GM12892 (cell line): ENCODE measurements around the gene SLC7A11.

ENCODE experiments used
- DNase-seq: peaks from one replicate; pipeline ENCODE4 v3.0.0; 2011; ENCODE audit not compliant: insufficient read length
- FAIRE-seq: peaks from 2 replicates; lab custom pipeline; 2011; peaks lifted over from hg19 to GRCh38; lab: Jason Lieb, UNC
- POLR2A ChIP-seq: IDR thresholded peaks from 2 replicates; pipeline ENCODE4 v1.6.1; 2011; ENCODE audit warnings: low read depth, low read length, control low read depth
- POLR2AphosphoS5 ChIP-seq: IDR thresholded peaks from 2 replicates; pipeline ENCODE4 v1.6.1; 2011; ENCODE audit warnings: low read depth, low read length, control low read depth
- TAF1 ChIP-seq: IDR thresholded peaks from 2 replicates; pipeline ENCODE4 v1.6.1; 2011; ENCODE audit warnings: low read depth, mild to moderate bottlenecking, control low read depth, low read length, borderline replicate concordance

The SLC7A11 gene

DNA sequence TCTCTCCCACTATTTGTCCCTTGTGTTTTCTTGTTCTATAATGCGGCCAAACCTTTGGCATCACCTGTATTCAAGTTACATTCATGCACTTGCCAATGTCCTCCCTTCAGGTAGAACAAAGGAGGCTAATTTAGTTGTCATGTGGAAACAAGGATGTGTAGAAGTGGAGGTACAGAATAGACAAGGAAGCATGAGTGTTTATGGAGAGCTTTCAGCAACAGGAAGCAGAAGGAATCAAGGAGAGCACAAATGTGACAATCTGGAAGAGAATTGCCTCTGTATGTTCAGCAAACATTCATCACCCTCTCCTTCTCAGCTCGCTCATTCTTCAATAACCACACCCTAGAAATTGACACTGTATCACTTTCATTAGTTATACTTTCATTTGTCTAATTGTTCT lies 103.4 kb downstream of the SLC7A11 start:
- no peak for FAIRE-seq

DNA sequence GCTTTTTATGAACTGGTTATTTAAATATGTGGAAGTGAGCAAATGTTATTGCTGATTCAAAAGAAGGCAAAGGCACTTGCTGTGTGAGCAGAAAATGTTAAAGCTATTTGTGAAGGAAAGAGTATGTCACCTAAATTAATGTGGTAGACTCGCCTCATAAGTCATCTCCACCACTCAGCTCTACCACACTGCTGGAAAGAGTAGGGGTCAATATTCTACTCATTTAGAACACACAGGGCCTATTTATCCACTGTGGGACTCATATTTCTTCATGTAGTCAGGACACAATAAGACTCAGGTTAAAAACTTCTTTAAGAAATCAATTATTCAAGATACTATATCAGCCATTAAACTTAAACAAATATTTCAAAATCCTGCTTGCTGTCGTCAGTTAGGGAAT lies 106.5 kb downstream of the SLC7A11 start:
- FAIRE-seq (no peak), DNase-seq (no peak)
- TF ChIP-seq POLR2AphosphoS5 (no peak), POLR2A (no peak), TAF1 (no peak)

More for the DNA sequence above, 103.4 kb downstream of the SLC7A11 start:
- TF ChIP-seq POLR2A, result no peak
- TF ChIP-seq POLR2AphosphoS5, result no peak
- no peak for TF ChIP-seq TAF1
- DNase-seq, result no peak

DNA sequence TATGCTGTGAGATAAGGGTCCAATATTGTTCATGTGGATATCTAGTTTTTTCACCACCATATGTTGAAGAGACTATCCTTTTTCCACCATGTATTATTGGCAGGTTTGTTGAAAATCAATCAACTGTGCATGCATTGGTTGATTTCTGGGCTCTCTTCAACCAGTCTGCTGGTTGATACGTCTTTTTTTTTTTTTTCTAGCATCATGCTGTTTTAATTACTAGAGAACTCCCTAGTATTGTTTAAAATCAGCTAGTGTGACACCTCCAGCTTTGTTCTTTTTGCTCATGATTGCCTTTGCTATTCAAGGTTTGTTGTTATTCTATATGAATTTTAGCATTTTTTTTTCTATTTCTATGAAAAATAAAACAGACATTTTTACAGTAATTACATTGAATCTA lies 123.9 kb downstream of the SLC7A11 start:
- no peak for DNase-seq
- no peak for FAIRE-seq
- TF ChIP-seq TAF1 (no peak), POLR2AphosphoS5 (no peak), POLR2A (no peak)

DNA sequence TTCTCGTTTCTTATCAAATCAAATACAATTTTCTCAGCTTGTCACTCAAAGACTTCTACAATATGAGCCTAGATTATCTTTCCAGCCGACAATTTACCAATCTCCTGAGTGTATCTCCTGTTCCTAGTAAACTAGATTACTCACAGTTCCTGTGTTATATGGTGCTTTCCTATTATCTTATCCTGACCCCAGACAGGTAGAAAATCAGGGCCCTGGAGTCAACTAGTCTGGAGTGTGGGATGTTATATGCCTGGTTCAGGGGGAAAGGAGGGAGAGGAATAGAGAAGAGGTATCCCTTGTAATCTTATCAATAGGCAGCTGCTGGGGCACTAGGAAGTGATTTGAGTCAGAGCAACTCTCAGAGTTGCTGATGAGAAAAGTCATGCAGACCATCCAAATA lies 127.1 kb downstream of the SLC7A11 start:
- TF ChIP-seq POLR2AphosphoS5 (no peak), POLR2A (no peak), TAF1 (no peak)
- DNase-seq (no peak), FAIRE-seq (no peak)

DNA sequence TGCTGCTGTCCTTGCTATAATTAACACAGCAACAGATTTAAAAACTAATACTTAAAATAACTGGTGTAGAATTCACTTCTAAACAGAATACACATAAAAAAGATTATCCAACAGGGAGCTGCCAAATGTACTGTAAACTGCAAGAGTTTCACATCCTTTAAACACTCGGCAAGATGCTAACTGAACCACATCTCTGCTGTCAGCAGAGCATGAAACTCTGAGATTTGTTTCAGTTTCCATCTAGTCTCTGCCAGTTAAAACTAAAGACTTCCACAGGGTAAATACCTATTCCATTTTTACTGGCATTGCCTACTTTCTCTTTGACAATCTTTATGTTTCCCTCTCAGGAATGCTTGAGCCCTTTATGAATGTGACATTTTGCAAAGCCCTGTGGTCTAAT lies 127.7 kb downstream of the SLC7A11 start:
- FAIRE-seq, result peak; percentile 89
- TF ChIP-seq POLR2A (no peak), POLR2AphosphoS5 (no peak), TAF1 (no peak)
- no peak for DNase-seq
